Thymus (tissue), 11 donors: ENCODE data around the gene UBE2I. TPM values are rescaled to one million over a fixed set of nuclear protein-coding genes. Genes with fewer than 3 reads are reported as not detected.

Source experiments
- DNase-seq, 9 donors: peaks; one replicate each; pipeline ENCODE4 v3.0.0-alpha.2; 2013; ENCODE audit warnings: low spot score in 9 of 9, low read depth in 6 of 9, missing footprints in 1 of 9
- H3K27ac ChIP-seq, 2 donors: one replicate each; pipeline ENCODE4 v1.5.1; 2013; ENCODE audit warnings: control low read depth in 1 of 2, low read depth in 1 of 2, low read length in 1 of 2, mild to moderate bottlenecking in 1 of 2, moderate library complexity in 1 of 2
- H3K27me3 ChIP-seq, 2 donors: one replicate each; pipeline ENCODE4 v1.5.1; 2013; ENCODE audit warnings: low read length in 1 of 2; ENCODE audit not compliant: control insufficient read depth in 2 of 2, insufficient read depth in 1 of 2
- H3K36me3 ChIP-seq, 2 donors: one replicate each; pipeline ENCODE4 v1.5.1; 2013; ENCODE audit warnings: low read length in 1 of 2, mild to moderate bottlenecking in 1 of 2, moderate library complexity in 1 of 2; ENCODE audit not compliant: control insufficient read depth in 2 of 2, insufficient read depth in 2 of 2
- H3K4me1 ChIP-seq, 2 donors: one replicate each; pipeline ENCODE4 v1.5.1; 2013; ENCODE audit warnings: low read length in 2 of 2; ENCODE audit not compliant: control insufficient read depth in 2 of 2, insufficient read depth in 2 of 2
- H3K4me3 ChIP-seq, 2 donors: one replicate each; pipeline ENCODE4 v1.5.1; 2013; ENCODE audit warnings: low read length in 2 of 2, control low read depth in 1 of 2, mild to moderate bottlenecking in 1 of 2
- H3K9me3 ChIP-seq, 2 donors: one replicate each; pipeline ENCODE4 v1.5.1; 2013; ENCODE audit warnings: low read length in 1 of 2, mild to moderate bottlenecking in 1 of 2; ENCODE audit not compliant: control insufficient read depth in 2 of 2, insufficient read depth in 1 of 2
- WGBS: extraction: QIAGEN DNeasy Blood & Tissue Kit; methylation state at CpG from one replicate; pipeline ENCODE4 v1.1.7; 2013; 5-methylcytosine and 5-hydroxymethylcytosine counted together
- polyA plus RNA-seq: library from polyadenylated mRNA; stranded (reverse); fragments of 200-250 nt; gene quantifications from one replicate; pipeline ENCODE4 v1.2.3, GENCODE V29; 2013
- total RNA-seq: library from RNA; stranded (reverse); fragments of 120-200 nt; gene quantifications from one replicate; pipeline ENCODE4 v1.2.4, GENCODE V29; 2013
- donor health status: healthy.

The UBE2I gene
- total and polyA plus RNA-seq, 2 donors, result 58.5 to 105 TPM

DNA sequence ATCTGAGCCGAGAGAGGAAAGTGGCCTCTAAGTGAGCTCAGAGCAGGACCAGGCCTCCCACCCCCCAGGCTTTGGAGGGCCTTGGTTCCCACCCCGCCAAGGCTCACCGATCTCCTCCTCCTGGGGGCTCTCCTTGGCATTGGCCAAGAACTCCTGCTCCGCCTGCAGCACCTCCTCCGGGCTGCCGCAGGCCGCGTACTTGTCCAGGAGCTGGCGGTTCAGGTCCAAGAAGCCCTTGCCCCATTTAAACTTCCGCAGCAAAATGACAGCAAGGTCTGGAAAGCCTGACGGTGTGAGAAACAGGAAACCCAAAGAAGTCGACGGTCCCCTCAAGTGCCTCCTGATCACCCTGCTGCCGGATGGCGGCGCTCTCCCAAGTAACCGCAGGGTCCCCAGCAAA is 40.5 kb downstream of the UBE2I start:
- Histone ChIP-seq H3K4me1 (peaks cover 20 to 25% of the 10 kb centered on the region in 2 donors), H3K27me3 (no peaks in the 10 kb centered on the region), H3K27ac (no peak overlapping the region), H3K36me3 (peaks cover 25 to 34% of the 10 kb centered on the region in 2 donors), H3K9me3 (no peaks in the 10 kb centered on the region), H3K4me3 (no peak overlapping the region)
- DNase-seq, result no peak
- WGBS, result 98% methylated on average over 17 of the region's 17 CpGs

DNA sequence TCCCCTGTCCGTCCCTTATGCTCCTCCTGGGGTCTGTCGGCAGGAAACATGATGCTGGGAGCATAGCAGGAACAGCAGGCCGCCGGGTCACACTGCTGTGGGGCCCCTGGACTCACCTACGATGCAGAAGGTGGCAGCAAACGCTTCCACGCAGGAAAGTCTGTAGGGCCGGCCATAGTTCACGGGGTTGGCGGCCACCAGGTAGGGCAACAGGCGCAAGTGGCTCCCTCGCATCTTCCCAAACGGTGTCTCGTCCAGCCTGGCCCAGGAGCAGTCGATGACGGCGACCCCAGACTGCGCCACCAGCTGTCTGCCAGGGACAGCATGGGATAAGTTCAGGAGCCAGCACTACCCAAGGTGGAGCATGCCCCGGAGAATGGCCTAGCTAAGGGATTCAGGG is 41.3 kb downstream of the UBE2I start:
- no peak for DNase-seq
- Histone ChIP-seq H3K4me3 (peak overlapping the region; percentile 76 to 88), H3K27me3 (no peaks in the 10 kb centered on the region), H3K9me3 (no peaks in the 10 kb centered on the region), H3K27ac (no peak overlapping the region), H3K36me3 (peaks cover 25 to 34% of the 10 kb centered on the region in 2 donors), H3K4me1 (peaks cover 20 to 25% of the 10 kb centered on the region in 2 donors)
- 95% methylated on average over 19 of the region's 19 CpGs for WGBS

GRCh38 chr16:1351215-1351581 is 41.8 kb downstream of the UBE2I start:
- H3K36me3 ChIP-seq, result peaks cover 25 to 34% of the 10 kb centered on the region in 2 donors
- H3K4me1 ChIP-seq, result peaks cover 20 to 25% of the 10 kb centered on the region in 2 donors
- 2% methylated on average over 35 of the region's 35 CpGs for WGBS
- peak overlapping the region; percentile 76 to 88 for H3K4me3 ChIP-seq
- no peaks in the 10 kb centered on the region for H3K9me3 ChIP-seq
- no peak overlapping the region for H3K27ac ChIP-seq
- no peak for DNase-seq
- H3K27me3 ChIP-seq, result no peaks in the 10 kb centered on the region

DNA sequence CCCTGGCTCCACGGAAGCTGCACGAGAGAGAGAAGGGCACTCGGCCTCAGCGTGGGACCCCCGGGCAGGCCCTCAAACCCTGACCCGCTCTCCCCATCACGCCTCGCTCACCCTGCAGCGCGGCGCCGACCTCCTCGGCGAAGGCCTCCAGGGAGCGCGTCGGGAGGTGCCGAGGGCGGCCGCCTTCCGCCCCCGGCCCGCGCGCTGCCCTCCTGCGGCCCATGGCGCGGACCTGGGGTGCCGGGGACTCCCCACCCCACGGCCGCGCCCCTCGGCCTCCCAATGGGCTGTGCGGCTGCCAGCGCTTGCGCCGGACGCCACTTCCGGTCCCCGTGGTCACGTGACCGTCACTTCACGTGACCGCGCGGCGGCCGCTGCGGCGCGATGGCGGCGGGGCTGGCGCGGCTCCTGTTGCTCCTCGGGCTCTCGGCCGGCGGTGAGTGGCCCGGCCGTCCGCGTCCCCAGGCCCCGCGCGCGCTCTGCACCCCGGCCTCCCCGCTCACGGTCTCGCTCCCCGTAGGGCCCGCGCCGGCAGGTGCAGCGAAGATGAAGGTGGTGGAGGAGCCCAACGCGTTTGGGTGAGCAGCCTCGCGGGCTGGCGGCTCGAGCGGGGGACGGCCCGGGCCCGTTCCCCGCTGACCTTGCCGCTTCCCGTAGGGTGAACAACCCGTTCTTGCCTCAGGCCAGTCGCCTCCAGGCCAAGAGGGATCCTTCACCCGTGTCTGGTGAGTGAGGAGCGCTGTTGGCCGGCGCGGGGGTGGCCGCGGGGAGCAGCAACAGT is 42.3 kb downstream of the UBE2I start, which contains the start of the genes GNPTG and TSR3:
GNPTG (plus strand) TSS at position 350 of the 781 bp plus-strand sequence; CDS start at position 385, 35 bp downstream.
TSR3 (minus strand) TSS at position 297 of the 781 bp plus-strand sequence; CDS start at position 223, 74 bp downstream.
- peaks cover 20 to 25% of the 10 kb centered on the region in 2 donors for H3K4me1 ChIP-seq
- H3K36me3 ChIP-seq, result peaks cover 25 to 34% of the 10 kb centered on the region in 2 donors
- no peaks in the 10 kb centered on the region for H3K27me3 ChIP-seq
- peak within 1 kb of the TSS; percentile 76 to 88 for H3K4me3 ChIP-seq
- peak in 8 of 9 donors; percentile 60 to 90 (median 78) for DNase-seq
- no peaks in the 10 kb centered on the region for H3K9me3 ChIP-seq
- peak within 1 kb of the TSS in 1 of 2 donors; percentile 80 for H3K27ac ChIP-seq
- under 1% methylated on average over 98 of the region's 98 CpGs for WGBS

GRCh38 chr16:1354815-1355540 is 45.5 kb downstream of the UBE2I start:
- Histone ChIP-seq H3K36me3 (peaks cover 4 to 7% of the 10 kb centered on the region in 2 donors), H3K4me1 (peaks cover 20 to 25% of the 10 kb centered on the region in 2 donors), H3K27ac (no peak overlapping the region), H3K4me3 (no peak overlapping the region), H3K27me3 (no peaks in the 10 kb centered on the region), H3K9me3 (no peaks in the 10 kb centered on the region)
- 95% methylated on average over 49 of the region's 49 CpGs for WGBS
- DNase-seq, result no peak

GRCh38 chr16:1355591-1355990 is 46.2 kb downstream of the UBE2I start:
- DNase-seq, result no peak
- no peaks in the 10 kb centered on the region for H3K27me3 ChIP-seq
- peaks cover 18 to 20% of the 10 kb centered on the region in 2 donors for H3K4me1 ChIP-seq
- no peak overlapping the region for H3K27ac ChIP-seq
- no peak overlapping the region for H3K4me3 ChIP-seq
- H3K9me3 ChIP-seq, result no peaks in the 10 kb centered on the region
- 97% methylated on average over 15 of the region's 15 CpGs for WGBS
- H3K36me3 ChIP-seq, result peaks cover 1 to 3% of the 10 kb centered on the region in 2 donors

DNA sequence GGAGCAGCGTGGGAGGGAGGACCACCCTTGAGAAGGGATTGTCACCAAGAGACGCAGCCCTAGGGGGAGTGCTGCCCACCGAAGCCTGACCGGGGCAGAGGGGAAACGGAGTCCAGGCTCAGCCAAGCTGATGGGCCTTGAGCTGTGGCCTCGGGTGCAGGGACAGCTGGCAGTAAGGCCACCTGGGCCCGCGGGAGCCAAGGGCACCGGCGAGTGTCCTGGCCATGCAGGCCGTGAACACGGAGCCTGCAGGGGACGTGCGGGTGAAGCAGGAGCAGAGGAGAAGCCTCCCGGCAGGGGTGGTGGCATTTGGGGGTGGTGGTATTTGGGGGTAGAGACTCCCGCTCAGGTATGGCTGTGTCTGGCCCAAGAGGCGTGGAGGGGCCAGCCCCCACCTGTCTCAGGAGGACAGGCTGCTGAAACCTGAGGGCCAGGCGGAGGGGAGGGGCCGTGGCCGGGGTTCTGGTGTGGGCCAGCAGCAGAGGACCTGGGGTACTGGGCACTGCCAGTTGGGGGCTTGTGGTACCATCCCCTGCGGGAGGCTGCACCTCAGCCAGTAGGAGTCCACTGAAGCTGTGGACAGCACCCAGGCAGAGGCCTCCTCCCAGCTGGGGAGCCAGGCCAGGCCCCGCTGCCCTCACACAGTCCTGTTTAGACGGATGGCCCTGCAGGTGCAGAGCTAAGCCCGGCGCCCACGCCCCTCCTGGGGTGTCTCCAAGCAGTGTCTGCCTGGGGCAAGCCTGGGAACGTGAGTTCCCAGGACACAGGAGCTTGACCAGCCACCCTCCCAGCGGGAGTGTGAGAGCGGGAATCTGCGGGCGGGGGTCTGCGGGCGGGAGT is 46.8 kb downstream of the UBE2I start:
- Histone ChIP-seq H3K4me1 (peaks cover 11 to 15% of the 10 kb centered on the region in 2 donors), H3K36me3 (peaks cover 3 to 6% of the 10 kb centered on the region in 2 donors), H3K27me3 (no peaks in the 10 kb centered on the region), H3K27ac (no peak overlapping the region), H3K9me3 (no peaks in the 10 kb centered on the region), H3K4me3 (no peak overlapping the region)
- no peak for DNase-seq
- 95% methylated on average over 33 of the region's 33 CpGs for WGBS

- Histone ChIP-seq H3K36me3 (peaks cover 18 to 23% of the 10 kb centered on the region in 2 donors), H3K9me3 (no peaks in the 10 kb centered on the region), H3K4me3 (no peak overlapping the region), H3K27me3 (no peaks in the 10 kb centered on the region), H3K27ac (no peak overlapping the region), H3K4me1 (peaks cover 4 to 5% of the 10 kb centered on the region in 2 donors)
- WGBS, result 95% methylated on average over 19 of the region's 19 CpGs
- DNase-seq, result no peak
Measured at GRCh38 chr16:1357906-1358566, 48.6 kb downstream of the UBE2I start.
